Endodermal cell (in vitro differentiated cells): ENCODE results near the gene LRRK1. TPM values are rescaled to one million over a fixed set of nuclear protein-coding genes. Genes with fewer than 3 reads are reported as not detected.
A peak's percentile ranks its signal among the peaks of the same experiment; 100 is the strongest.

Experiments
- DNase-seq: peaks from one replicate; pipeline ENCODE4 v3.0.0-alpha.2; 2017
- H3K27ac ChIP-seq: 2 replicates; pipeline ENCODE4 v1.5.1; 2013; ENCODE audit warnings: mild to moderate bottlenecking, low read depth, low read length, moderate library complexity
- H3K27me3 ChIP-seq: 2 replicates; pipeline ENCODE4 v1.6.1; 2013; ENCODE audit warnings: mild to moderate bottlenecking, low read length, moderate library complexity; ENCODE audit not compliant: insufficient read depth, control insufficient read depth, poor library complexity, severe bottlenecking
- H3K36me3 ChIP-seq: 2 replicates; pipeline ENCODE4 v1.7.0; 2013; ENCODE audit warnings: mild to moderate bottlenecking, low read length, moderate library complexity; ENCODE audit not compliant: control insufficient read depth, insufficient read depth
- H3K4me1 ChIP-seq: one replicate; pipeline ENCODE4 v1.7.0; 2013; ENCODE audit warnings: low read length; ENCODE audit not compliant: control insufficient read depth, insufficient read depth
- H3K4me3 ChIP-seq: 2 replicates; pipeline ENCODE4 v1.5.1; 2013; ENCODE audit warnings: mild to moderate bottlenecking, low read length, moderate library complexity
- H3K9ac ChIP-seq: 2 replicates; pipeline ENCODE4 v1.6.1; 2013; ENCODE audit warnings: mild to moderate bottlenecking, low read length, moderate library complexity; ENCODE audit not compliant: poor library complexity, severe bottlenecking; ENCODE audit errors: extremely low read depth
- H3K9me3 ChIP-seq: 2 replicates; pipeline ENCODE4 v1.6.1; 2013; ENCODE audit warnings: mild to moderate bottlenecking, low read length, moderate library complexity; ENCODE audit not compliant: control insufficient read depth
- H3K27ac Mint-ChIP-seq: 2 replicates; pipeline ENCODE4 v1.8.0; 2020; ENCODE audit warnings: mixed read lengths
- H3K27me3 Mint-ChIP-seq: 2 replicates; pipeline ENCODE4 v1.8.0; 2021; ENCODE audit warnings: mild to moderate bottlenecking, mixed read lengths; ENCODE audit not compliant: insufficient read depth
- H3K36me3 Mint-ChIP-seq: 2 replicates; pipeline ENCODE4 v1.8.0; 2020; ENCODE audit warnings: low read depth, mixed read lengths
- H3K4me1 Mint-ChIP-seq: 2 replicates; pipeline ENCODE4 v1.8.0; 2020; ENCODE audit warnings: mixed read lengths
- H3K4me3 Mint-ChIP-seq: 2 replicates; pipeline ENCODE4 v1.8.0; 2020; ENCODE audit warnings: mild to moderate bottlenecking, moderate library complexity, mixed read lengths
- H3K9me3 Mint-ChIP-seq: 2 replicates; pipeline ENCODE4 v1.8.0; 2020; ENCODE audit warnings: mild to moderate bottlenecking, mixed read lengths
- CTCF ChIP-seq: fragments of 200-600 bp; sonication (generic); conservative IDR thresholded peaks from 2 replicates; pipeline ENCODE4 v1.5.0; 2021; ENCODE audit warnings: antibody characterized with exemption, mild to moderate bottlenecking
- WGBS, 2 experiments: methylation state at CpG; one replicate each; pipeline versions ENCODE4 v1.1.5 to v1.1.7; 2013; ENCODE audit warnings: missing lambda C conversion rate in 2 of 2, mixed read lengths in 1 of 2; ENCODE audit not compliant: insufficient coverage in 1 of 2, insufficient read length in 1 of 2; 5-methylcytosine and 5-hydroxymethylcytosine counted together
- long read RNA-seq, 4 experiments: library from polyadenylated mRNA in 2 of 4; library from RNA in 1 of 4; library from capped mRNA in 1 of 4; stranded (forward) in 3 of 4; unstranded in 1 of 4; transcript quantifications; one replicate each; pipeline ENCODE4 v2.0.0, GENCODE V29; 2020 to 2021; ENCODE audit warnings: inconsistent platforms in 1 of 4
- polyA plus RNA-seq, 2 experiments: library from polyadenylated mRNA; stranded (reverse); fragments of 50-300 nt; gene quantifications; one replicate each; pipeline ENCODE4 v1.2.3, GENCODE V29; 2013
- total RNA-seq, 2 donors: library from RNA; stranded (reverse); fragmentation: NEBNext Ultra II Directional in 1 of 2; extraction: Animal tissue kit (Norgen Biotek cat#: 25700) in 1 of 2; gene quantifications; 2 replicates in 1 of 2; 3 replicates in 1 of 2; pipeline ENCODE4 v1.2.1, GENCODE V29; 2021

LRRK1 gene, protein sequence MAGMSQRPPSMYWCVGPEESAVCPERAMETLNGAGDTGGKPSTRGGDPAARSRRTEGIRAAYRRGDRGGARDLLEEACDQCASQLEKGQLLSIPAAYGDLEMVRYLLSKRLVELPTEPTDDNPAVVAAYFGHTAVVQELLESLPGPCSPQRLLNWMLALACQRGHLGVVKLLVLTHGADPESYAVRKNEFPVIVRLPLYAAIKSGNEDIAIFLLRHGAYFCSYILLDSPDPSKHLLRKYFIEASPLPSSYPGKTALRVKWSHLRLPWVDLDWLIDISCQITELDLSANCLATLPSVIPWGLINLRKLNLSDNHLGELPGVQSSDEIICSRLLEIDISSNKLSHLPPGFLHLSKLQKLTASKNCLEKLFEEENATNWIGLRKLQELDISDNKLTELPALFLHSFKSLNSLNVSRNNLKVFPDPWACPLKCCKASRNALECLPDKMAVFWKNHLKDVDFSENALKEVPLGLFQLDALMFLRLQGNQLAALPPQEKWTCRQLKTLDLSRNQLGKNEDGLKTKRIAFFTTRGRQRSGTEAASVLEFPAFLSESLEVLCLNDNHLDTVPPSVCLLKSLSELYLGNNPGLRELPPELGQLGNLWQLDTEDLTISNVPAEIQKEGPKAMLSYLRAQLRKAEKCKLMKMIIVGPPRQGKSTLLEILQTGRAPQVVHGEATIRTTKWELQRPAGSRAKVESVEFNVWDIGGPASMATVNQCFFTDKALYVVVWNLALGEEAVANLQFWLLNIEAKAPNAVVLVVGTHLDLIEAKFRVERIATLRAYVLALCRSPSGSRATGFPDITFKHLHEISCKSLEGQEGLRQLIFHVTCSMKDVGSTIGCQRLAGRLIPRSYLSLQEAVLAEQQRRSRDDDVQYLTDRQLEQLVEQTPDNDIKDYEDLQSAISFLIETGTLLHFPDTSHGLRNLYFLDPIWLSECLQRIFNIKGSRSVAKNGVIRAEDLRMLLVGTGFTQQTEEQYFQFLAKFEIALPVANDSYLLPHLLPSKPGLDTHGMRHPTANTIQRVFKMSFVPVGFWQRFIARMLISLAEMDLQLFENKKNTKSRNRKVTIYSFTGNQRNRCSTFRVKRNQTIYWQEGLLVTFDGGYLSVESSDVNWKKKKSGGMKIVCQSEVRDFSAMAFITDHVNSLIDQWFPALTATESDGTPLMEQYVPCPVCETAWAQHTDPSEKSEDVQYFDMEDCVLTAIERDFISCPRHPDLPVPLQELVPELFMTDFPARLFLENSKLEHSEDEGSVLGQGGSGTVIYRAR (N-terminal part only)
- 1 to 10 TPM; 2.7 to 5.1 TPM for total RNA-seq
- 0.36 TPM for polyA plus RNA-seq (2013, experiment 1 of 2)
- 0.37 TPM for polyA plus RNA-seq (2013, experiment 2 of 2)
- long read RNA-seq, experiment 1 = 0 reads
- long read RNA-seq, experiment 2, full-length matches to known transcripts = 1 of 3 reads
- long read RNA-seq, experiment 2, partial matches to known transcripts = 1 of 3 reads
- long read RNA-seq, experiment 2, other reads (novel, unspliced or antisense) = 1 of 3 reads
- long read RNA-seq, experiment 3, partial matches to known transcripts = 4 of 6 reads
- long read RNA-seq, experiment 3, other reads (novel, unspliced or antisense) = 2 of 6 reads
- long read RNA-seq, experiment 4 = 0 reads

- Histone ChIP-seq H3K4me3 (peak within 1 kb of the TSS; percentile 81), H3K36me3 (no peaks in the 10 kb centered on the region), H3K27ac (no peak within 1 kb of the TSS), H3K9me3 (no peaks in the 10 kb centered on the region), H3K4me1 (no peaks in the 10 kb centered on the region), H3K9ac (no peak within 1 kb of the TSS), H3K27me3 (peaks cover 65% of the 10 kb centered on the region)
- Mint-ChIP-seq H3K4me1 (peaks cover 5% of the 10 kb centered on the region), H3K36me3 (peaks cover 12% of the 10 kb centered on the region), H3K4me3 (peak within 1 kb of the TSS; percentile 58), H3K27ac (no peak within 1 kb of the TSS), H3K9me3 (no peaks in the 10 kb centered on the region), H3K27me3 (peaks cover 57% of the 10 kb centered on the region)
- WGBS, 2 experiments = 2 to 3% methylated on average over 41 to 87 of the region's 87 CpGs
- no peak for TF ChIP-seq CTCF
- peak; percentile 72 for DNase-seq
Observed at GRCh38 chr15:100918690-100919480, at the start of gene LRRK1. TSS of gene LRRK1 (plus strand) at chr15:100919357. CDS start at chr15:100924633, 5,276 bp downstream.

DNA sequence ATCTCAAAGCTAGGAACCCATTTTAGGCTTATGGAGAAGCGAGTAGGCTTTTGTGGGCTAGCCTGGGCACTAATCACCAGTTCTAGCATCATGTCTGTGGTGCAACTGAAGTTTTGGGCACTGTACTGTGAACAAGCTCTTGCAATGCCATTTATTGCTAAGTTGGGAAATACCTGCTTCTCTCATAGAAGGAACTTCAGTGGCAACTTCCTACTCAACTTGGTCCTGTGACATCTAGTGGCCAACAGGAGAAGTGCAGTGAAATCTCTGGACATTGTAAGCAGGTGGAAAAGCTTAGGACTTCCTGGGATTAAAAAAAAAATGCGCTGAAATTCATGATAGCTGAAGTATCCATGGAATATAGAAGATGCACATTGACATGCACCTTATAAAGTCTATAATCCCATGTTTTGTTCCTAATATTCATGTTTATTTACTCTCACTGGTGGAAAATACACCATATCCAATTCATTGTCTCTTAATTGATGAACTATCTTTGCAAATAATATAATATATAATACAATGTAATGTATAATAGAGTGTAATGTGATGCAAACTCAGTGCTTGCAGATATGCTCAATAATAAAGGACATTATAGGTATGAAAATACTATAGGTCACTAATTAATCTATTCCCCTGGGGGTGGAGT lies 46.0 kb upstream of the LRRK1 start:
- H3K9me3 ChIP-seq = peaks cover 6% of the 10 kb centered on the region
- 41 to 100% methylated on average over 1 to 2 of the region's 2 CpGs for WGBS, 2 experiments
- Mint-ChIP-seq H3K9me3 (no peaks in the 10 kb centered on the region), H3K4me3 (no peak overlapping the region), H3K4me1 (peaks cover 2% of the 10 kb centered on the region), H3K36me3 (no peaks in the 10 kb centered on the region), H3K27me3 (peaks cover 44% of the 10 kb centered on the region), H3K27ac (no peak overlapping the region)
- peak; percentile 84 for DNase-seq
- H3K4me3 ChIP-seq = no peak overlapping the region
- TF ChIP-seq CTCF = peak; percentile 91
- H3K9ac ChIP-seq = no peak overlapping the region
- H3K27ac ChIP-seq = no peak overlapping the region
- peaks cover 3% of the 10 kb centered on the region for H3K4me1 ChIP-seq
- H3K36me3 ChIP-seq = no peaks in the 10 kb centered on the region
- H3K27me3 ChIP-seq = peaks cover 5% of the 10 kb centered on the region
